ENCODE results near the gene DAZAP2. TPM values are rescaled to one million over a fixed set of nuclear protein-coding genes. Genes with fewer than 3 reads are reported as not detected.
A peak's percentile ranks its signal among the peaks of the same experiment; 100 is the strongest.

The DAZAP2 gene
- total and polyA plus RNA-seq, 9 of the 15 experiments (the other 6 are each of a cell fraction or from before 2014, with no cell fraction given) = 116 to 668 (median 227) TPM

GRCh38 chr12:51281202-51281924 is 42.7 kb downstream of the DAZAP2 start:
- ChIA-PET POLR2A (no interaction called here), CTCF (ENCODE audit: low intra/inter-chr PET ratio) (no interaction called here)
- no peak for FAIRE-seq
- Histone ChIP-seq H3K4me2 (ENCODE audit: insufficient read depth, low read length) (no peak overlapping the region), H4K20me1 (replicated peaks; ENCODE audit: control insufficient read depth, insufficient read depth, low read length) (no peaks in the 10 kb centered on the region), H3K36me3 (ENCODE audit: control insufficient read depth, insufficient read depth, low read length) (no peaks in the 10 kb centered on the region), H3K9me3 (replicated peaks; ENCODE audit: control insufficient read depth, insufficient read depth, low read depth, low read length) (no peaks in the 10 kb centered on the region), H3K9me1 (ENCODE audit: control insufficient read depth, insufficient read depth, low read length) (no peaks in the 10 kb centered on the region), H3K79me2 (ENCODE audit: control insufficient read depth, insufficient read depth, low read length) (no peaks in the 10 kb centered on the region), H3K27me3 (ENCODE audit: control insufficient read depth in 2 of 2, insufficient read depth in 2 of 2, low read length in 2 of 2) (peaks cover 0 to 4% of the 10 kb centered on the region in 2 experiments; a peak in 2 of 5 replicates), H3K4me1 (replicated peaks in 1 of 2; ENCODE audit: control insufficient read depth in 2 of 2, insufficient read depth in 2 of 2, low read length in 2 of 2) (no peaks in the 10 kb centered on the region; a peak in 1 of 5 replicates), H3K9ac (ENCODE audit: insufficient read depth in 1 of 2, low read depth in 2 of 2, low read length in 2 of 2) (no peak overlapping the region), H3K27ac (ENCODE audit: extremely low read depth, low read depth, low read length) (no peak overlapping the region), H2AFZ (ENCODE audit: low read depth, low read length) (no peak overlapping the region), H3K4me3 (no peak overlapping the region)
- no peak for TF ChIP-seq ZNF449 (CRISPR knock-in tag; IDR thresholded peaks at IDR 0.05)
- no peak for TF ChIP-seq CEBPG (CRISPR knock-in tag; IDR thresholded peaks at IDR 0.05)
- TF ChIP-seq CEBPG (tag; conservative IDR thresholded peaks at IDR 0.05 in 1 of 2, IDR thresholded peaks at IDR 0.05 in 1 of 2) = 0 out of 4 replicates have a peak, but pooled peaks of 1 of the 2 experiments have one; percentile 18
- 9% methylated on average over 4 of the region's 4 CpGs for WGBS (ENCODE audit: insufficient coverage, low coverage, missing lambda C conversion rate)
- intact Hi-C loops (cut with micrococcal nuclease) = no loop called here
- in situ Hi-C loops (cut with MboI) = no loop called here
- no TSS peak for BruUV-seq (replicated peaks)
- no peak for DNase-seq (ENCODE audit: extremely low read depth in 1 of 4, low spot score in 3 of 4)
- no peak for ATAC-seq

Data from K562 (cell line).